HG03378 (cell line): Measurements from ENCODE around the gene C2CD2L.
"Not testable (repeated sequence)": the region's sequence is repeated elsewhere in the genome, so short reads cannot be mapped to it uniquely, and the experiment has no call there.

Source experiments
- ATAC-seq: cut with Tn5 transposase; IDR thresholded peaks from one replicate; pipeline ENCODE4 v1.9.1; 2021; ENCODE audit warnings: mild to moderate bottlenecking, moderate library complexity; ENCODE audit not compliant: unreplicated experiment

The C2CD2L gene

GRCh38 chr11:119092880-119093842 is 14.0 kb upstream of the C2CD2L start:
- no peak for ATAC-seq

- no peak for ATAC-seq
These were observed 13.0 kb upstream of the C2CD2L start for GRCh38 chr11:119093942-119094815.

- peak; percentile 21 for ATAC-seq
These were observed 12.4 kb upstream of the C2CD2L start for GRCh38 chr11:119094816-119095065.

DNA sequence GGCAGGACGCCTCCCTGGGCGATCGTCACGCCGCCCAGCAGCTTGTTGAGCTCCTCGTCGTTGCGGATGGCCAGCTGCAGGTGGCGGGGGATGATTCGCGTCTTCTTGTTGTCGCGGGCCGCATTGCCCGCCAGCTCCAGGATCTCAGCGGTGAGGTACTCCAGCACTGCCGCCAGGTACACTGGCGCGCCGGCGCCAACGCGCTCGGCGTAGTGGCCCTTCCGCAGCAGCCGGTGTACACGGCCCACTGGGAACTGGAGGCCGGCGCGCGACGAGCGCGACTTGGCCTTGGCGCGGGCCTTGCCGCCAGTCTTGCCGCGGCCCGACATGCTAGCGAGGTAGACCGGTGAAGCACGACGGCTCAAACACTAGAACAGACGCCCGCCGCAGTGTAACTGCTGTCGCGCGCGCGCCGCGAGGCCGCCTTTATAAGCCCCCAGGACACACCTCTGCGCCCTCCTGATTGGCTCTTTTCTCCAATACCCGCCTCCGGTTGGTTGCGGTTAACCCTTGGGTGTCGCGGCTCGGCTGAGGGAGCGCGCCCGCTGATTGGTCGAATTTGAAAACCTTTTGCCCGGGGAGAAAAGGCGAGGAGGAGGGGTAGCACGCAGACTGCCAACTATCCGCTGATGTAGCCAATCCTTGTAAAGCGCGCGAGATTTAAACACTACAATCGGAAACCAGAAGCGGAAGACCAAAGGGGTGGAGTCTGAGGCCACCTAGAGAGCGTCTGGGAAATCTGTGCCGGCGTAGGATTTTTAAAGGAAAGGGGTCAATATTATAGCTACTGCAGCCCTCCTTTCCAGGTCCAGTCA is 11.9 kb upstream of the C2CD2L start:
- peak; percentile 82 for ATAC-seq

DNA sequence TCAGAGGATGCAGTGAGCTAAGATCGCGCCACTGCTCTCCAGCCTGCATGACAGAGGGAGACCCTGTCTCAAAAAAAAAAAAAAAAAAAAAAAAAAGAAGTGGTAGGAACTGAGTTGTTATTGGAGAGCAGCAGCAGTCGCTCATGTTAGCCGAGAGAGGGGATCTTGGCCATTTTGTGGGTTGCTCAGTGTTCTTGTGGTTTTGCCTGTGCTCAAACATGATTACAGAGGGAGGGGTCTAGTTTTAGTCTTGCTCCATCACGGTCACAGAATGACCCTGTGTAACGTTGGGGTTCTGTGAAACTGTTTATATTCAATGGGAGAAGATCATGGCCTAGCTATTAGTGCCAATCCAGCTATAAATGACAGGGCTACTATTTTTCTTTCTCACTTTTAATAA is 7.4 kb upstream of the C2CD2L start:
- no peak for ATAC-seq

DNA sequence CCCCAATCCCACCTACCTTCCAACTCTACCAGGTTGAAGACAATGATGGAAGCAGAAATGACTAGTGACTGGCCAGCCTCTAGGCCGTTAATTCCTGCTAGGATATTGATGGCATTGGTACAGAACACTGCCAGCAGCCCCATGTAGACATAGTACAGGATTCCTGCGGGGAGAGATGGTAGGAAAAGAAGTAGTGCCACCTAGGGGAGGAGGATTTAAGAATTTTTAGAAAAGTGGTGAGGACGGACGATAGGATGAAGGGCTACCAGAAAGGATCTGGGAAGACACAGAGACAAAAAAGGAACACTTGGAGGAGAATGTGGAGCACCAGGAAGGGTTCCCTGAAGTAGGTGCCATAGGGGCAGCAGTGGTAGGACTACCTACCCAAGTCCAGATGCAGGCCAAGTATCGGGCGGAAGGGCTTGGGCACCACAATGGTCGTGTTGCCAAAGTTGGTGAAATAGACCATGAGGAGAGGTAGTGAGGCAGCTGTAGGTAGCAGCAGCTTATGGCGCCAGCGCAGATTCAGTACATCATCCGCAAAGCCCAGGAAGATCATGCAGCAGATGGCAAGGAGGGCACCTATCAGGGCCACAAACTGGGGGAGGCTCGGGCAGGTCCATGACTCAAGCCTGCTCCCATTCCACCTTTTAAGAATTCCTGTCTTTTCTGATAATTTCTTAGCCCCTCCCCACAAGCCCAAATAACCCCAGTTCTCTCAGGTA is 6.7 kb upstream of the C2CD2L start:
- ATAC-seq: no peak

GRCh38 chr11:119100994-119101758 is 6.0 kb upstream of the C2CD2L start:
- ATAC-seq: no peak

GRCh38 chr11:119101759-119102423 is 5.3 kb upstream of the C2CD2L start, which contains the start of gene DPAGT1:
Gene DPAGT1, minus strand, starts transcription at chr11:119101853. Its CDS starts 198 bp downstream, at chr11:119101655.
- peak; percentile 72 for ATAC-seq

DNA sequence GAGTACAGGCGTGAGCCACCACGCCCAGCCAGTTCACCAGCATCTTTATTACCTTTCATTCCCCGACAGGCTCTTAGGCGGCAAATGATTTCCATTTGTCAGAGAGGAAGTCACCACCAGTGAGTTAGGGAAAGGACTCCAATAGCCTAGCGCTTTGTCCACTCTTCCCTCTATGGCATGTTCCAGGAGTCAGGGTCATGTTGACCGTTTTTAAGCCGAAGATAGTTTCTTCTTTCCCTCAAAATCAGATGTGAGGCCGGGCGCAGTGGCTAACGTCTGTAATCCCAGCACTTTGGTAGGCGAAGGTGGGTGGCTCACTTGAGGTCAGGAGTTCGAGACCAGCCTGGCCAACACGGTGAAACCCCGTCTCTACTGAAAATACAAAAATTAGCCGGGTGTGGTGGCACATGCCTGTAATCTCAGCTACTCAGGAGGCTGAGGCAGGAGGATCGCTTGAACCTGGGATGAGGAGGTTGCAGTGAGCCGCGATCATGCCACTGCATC is 3.9 kb upstream of the C2CD2L start:
- ATAC-seq: not testable (repeated sequence)

- ATAC-seq: no peak
These were observed 3.4 kb upstream of the C2CD2L start for GRCh38 chr11:119103793-119104192.

- no peak for ATAC-seq
These were observed 498 bp downstream of the C2CD2L start for GRCh38 chr11:119107538-119108145.

- ATAC-seq: no peak
These were observed 1.2 kb downstream of the C2CD2L start for GRCh38 chr11:119108146-119108856.

DNA sequence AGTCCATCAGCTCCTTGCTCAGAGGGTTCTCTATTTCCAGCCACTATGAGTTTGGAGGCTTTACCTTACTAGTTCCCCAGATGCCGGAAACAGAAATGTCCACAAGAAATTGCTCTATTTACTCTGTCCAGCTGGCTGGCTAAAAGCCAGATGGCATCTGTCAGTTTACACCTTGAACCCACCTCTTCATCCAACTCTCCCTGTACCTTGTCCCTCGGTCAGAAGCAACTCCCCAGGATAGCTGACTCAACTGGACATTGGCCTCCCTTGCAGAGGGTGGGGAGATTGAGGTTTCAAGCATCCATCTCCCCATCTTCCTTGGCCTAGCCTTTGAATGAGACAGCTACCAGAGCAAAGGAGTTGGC is 1.7 kb downstream of the C2CD2L start:
- no peak for ATAC-seq

- no peak for ATAC-seq
These were observed 2.7 kb downstream of the C2CD2L start for GRCh38 chr11:119109843-119110242.

DNA sequence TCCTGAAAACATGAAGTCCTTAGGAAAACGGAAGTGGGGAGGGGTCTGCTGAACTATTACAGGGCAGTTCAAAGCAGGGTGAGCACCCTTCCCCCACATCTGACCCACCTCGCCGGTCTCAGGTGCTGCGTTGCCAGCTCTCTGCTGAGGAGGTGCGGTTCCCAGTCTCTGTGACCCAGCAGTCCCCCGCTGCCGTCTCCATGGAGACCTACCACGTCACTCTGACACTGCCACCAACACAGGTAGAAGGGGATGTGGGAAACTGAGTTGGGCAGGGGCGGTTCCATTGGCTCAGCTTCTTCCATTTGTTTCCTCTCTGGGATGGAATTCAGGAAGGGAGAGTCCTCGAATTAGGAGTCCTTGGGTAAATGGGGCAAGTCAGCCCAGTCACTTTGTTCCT is 3.3 kb downstream of the C2CD2L start:
- no peak for ATAC-seq

DNA sequence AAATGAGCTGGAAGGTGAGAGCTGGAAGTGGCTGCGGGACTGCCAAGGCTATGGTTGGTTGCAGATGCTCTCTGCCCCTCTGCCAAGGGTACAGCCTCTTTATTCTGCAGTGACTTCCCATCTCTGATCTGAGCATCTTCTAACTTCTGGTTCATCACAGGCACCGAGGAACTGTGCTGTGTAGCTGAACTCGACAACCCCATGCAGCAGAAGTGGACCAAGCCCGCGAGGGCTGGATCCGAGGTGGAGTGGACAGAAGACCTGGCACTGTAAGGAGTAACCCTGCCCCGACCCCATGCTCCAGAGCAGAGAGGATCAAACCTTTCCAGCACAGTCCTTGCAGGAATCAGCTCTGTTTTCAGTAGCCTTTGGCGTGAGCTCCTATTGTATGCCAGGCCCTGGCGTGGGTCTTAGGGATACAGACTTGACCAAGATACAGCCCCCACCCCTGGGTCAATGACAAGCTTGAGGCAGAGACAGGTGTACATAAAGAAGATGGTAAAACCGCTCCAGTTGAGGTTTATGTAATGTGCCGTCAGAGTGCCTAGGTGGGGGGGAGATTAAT is 4.3 kb downstream of the C2CD2L start:
- no peak for ATAC-seq

- ATAC-seq: no peak
These were observed 5.3 kb downstream of the C2CD2L start for GRCh38 chr11:119112314-119113020.
